GM12872 (cell line): Measurements from ENCODE around the gene SEC14L5.

ENCODE experiments used
- TF ChIP-seq, protein P1 (sequence below): IDR thresholded peaks from 3 replicates; pipeline ENCODE4 v1.5.1; 2011; ENCODE audit warnings: low read depth, mild to moderate bottlenecking, low read length, moderate library complexity; ENCODE audit not compliant: insufficient read depth

SEC14L5 gene

DNA sequence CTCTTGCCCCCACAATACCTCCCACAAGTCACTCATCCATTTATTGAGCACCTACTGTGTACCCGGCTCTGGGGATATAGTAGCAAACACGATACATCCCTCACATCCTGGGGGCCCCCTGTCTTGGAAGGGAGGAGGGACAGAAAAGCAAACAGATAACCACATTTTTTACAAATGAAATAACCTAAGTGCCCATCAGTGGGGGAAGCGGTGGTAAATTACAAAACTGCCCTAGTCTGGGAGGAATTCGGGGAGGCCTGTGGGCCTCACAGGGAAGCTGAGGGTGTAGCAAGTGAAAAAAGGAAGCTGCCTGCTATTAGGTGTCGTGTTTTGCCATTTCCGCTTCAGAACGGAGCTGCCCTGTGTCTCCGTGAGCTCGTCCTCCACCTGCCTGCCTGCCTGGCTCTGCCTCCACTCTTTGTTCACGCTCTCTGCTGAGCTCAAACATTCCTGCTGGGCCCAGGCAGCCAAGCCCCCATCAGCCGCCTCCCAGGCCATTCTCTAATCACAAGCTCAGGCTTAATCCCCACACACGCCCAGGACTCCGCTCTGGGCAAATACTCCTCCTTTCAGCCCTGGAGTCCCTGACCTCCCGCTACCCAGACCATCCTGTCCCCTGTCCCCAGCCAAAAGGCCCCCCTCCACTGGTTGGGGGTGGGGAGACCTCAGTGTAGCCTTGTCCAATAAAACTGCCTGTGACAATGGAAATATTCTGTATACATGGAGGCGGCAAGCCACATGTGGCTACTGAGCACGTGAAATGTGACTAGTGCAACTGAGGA lies 10.2 kb upstream of the SEC14L5 start:
- TF ChIP-seq, protein P1, sequence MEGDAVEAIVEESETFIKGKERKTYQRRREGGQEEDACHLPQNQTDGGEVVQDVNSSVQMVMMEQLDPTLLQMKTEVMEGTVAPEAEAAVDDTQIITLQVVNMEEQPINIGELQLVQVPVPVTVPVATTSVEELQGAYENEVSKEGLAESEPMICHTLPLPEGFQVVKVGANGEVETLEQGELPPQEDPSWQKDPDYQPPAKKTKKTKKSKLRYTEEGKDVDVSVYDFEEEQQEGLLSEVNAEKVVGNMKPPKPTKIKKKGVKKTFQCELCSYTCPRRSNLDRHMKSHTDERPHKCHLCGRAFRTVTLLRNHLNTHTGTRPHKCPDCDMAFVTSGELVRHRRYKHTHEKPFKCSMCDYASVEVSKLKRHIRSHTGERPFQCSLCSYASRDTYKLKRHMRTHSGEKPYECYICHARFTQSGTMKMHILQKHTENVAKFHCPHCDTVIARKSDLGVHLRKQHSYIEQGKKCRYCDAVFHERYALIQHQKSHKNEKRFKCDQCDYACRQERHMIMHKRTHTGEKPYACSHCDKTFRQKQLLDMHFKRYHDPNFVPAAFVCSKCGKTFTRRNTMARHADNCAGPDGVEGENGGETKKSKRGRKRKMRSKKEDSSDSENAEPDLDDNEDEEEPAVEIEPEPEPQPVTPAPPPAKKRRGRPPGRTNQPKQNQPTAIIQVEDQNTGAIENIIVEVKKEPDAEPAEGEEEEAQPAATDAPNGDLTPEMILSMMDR = no peak

DNA sequence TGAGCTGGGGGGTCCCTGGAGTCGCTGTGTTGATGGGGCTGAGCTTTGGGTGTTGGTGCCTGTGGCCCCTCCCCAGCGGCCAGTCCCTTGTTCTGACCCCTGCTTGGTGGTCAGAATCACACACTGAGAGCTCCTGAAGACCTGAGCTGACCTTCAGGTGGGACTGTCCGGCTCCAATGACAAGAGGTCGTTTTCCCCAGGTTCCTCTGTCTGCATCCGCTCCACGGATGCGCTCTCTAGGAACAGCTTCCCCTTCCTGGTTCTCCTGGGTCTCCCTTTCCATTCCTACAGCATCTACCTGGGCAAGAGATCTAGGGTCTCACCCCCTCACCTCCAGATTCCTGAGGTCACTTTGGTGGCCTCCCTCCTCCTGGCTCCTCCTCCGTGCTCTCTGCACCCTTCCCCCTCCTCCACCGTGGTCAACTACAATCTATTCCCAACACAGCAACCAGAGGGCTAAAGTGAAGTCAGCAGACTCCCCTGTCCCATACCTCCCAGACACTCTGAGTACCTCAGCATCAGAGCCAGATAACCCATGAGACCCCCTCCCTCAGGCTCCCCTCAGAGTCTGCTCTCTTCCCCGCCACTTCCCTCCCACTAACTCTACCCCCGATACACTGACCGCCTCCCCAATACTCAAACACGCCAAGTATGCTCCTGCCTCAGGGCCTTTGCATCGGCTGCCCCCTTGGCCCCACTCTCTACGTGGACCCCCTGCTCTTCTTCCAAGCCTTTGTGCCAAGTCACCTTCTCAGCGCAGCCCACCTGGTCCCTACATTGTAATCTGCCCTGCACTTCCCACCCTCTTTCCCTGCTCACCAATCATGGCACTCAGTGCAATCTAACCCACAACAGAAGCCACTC lies 9.0 kb upstream of the SEC14L5 start:
- TF ChIP-seq, protein P1 = no peak

DNA sequence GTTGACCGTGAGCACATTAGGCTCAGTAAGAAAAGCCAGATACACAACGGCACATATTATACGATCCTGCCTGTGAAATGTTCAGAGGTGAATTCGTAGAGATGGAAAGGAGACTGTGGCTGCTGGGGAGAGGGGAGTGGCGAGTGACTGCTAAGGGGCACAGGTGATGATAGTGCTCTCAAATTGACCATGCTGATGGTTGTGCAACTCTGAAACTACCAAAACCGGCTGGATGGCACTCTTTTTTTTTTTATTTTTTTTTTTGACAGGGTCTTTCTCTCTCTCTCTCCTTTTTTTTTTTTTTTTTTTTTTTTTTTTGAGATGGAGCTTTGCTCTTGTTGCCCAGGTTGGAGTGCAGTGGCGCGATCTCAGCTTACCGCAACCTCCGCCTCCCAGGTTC lies 8.1 kb upstream of the SEC14L5 start:
- TF ChIP-seq, protein P1 = no peak

DNA sequence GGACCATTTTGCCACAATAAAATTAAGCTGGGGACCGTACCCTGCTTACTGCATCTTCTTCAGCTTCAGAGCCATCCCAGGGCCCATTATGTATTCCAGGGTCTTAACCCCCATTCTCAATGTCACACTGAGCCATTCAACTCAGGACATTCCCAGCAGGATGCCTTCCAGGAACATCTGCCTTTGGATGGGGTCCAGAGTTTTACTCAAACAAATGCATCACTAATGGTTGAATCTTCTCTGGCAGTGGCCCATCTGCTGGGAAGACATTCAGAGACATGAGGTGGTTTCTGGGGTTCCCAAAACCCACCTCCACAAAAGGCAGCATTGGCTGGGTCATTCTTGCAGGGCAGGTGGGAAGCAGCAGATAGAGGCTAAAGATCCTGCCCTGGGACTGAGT lies 3.4 kb upstream of the SEC14L5 start:
- TF ChIP-seq, protein P1 = no peak

DNA sequence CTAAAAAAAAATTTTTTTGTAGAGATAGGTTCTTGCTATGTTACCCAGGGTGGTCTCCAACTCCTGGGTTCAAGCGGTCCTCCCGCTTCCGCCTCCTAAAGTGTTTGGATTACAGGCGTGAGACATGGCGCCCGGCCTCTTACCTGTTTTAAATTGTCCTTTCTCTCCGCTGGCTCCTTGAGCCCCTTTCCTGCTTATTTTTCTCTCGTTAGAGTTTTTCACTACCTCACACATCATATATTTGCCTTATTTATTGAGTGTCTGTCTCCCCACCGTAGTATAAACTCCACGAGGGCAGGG lies 760 bp upstream of the SEC14L5 start:
- TF ChIP-seq, protein P1 = no peak

DNA sequence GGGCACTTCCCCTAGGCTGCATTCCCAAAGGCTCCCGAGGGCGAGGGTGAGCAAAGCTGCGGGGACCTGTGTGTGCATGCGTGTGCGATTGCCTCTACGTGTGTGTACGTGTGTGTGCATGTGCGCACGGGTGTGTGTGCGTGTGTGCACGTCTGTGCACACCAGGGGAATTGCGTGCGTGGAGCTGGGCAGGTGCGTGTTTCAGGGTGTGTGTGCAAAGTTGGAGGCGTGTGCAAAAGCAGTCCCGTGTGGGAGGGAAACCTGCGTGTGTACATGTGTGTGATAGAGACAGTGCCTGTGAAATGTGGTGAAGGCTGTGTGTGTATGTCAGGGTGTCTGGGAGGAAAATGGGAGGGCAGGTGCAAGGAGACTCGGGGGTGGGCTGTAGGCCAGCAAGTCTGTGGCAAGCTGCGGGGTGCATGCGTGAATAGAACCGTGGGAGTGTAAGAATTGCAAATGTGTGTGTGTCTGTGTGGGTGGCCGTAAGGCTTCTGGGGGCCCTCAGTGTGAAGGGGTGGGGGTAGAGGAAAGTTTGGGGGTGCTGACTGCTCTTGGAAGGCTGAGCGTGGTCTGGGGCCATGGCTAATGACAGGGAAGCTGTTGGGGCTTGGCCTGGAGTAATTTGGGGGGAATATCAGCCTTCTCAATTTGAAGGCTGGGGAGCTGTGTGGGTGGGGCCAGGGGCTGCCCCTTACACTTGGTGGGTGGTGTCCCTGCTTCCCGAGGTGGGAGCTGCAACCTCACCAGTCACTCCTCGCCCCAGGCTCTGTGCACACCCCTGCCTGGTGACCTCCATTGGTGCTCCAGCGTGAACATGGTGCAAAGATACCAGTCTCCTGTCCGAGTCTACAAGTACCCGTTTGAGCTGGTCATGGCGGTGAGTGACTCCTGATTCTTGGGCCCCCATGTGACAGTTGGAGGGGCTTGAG lies 644 bp downstream of the SEC14L5 start:
- TF ChIP-seq, protein P1 = no peak

DNA sequence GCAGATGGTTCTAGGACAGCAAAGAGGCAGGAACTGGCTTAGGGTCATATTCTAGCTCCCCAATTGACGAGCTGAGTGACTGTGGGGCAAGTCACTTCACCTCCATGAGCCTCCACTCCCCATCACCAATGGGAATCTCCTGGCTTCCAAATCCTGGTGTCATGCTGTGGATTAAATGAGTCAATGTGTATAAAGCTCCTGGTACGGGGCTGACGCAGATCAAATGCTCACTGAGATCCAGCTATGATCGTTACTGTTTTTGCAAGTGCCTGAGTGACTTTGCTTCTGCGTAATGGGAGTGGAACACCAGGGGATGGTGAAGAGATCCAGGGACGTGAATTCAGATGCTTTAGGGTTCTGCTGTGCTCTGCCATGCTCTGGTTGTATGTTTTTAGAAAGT lies 2.4 kb downstream of the SEC14L5 start:
- TF ChIP-seq, protein P1 = no peak
